GM23338 (cell line): ENCODE measurements around the gene RAMP1. TPM values are rescaled to one million over a fixed set of nuclear protein-coding genes. Genes with fewer than 3 reads are reported as not detected.

ENCODE experiments used
- ATAC-seq: fragments of 200-7000 bp; cut with Tn5 transposase; 3 replicates; pipeline ENCODE4 v1.9.1; 2020
- DNase-seq: peaks from one replicate; pipeline ENCODE4 v3.0.0-alpha.2; 2015; ENCODE audit warnings: low spot score
- H2AFZ ChIP-seq: fragments of 200-600 bp; sonication (generic); 2 replicates; pipeline ENCODE4 v1.8.0; 2016; ENCODE audit warnings: antibody characterized with exemption, mild to moderate bottlenecking, moderate library complexity
- H3F3A ChIP-seq: fragments of 200-600 bp; sonication (generic); replicated peaks from 2 replicates; pipeline ENCODE4 v1.8.0; 2017; ENCODE audit warnings: antibody characterized with exemption, mixed run types, low read depth
- H3K27ac ChIP-seq: fragments of 200-600 bp; sonication (generic); 2 replicates; pipeline ENCODE4 v1.6.1; 2016; ENCODE audit warnings: low read depth
- H3K27me3 ChIP-seq: fragments of 200-600 bp; sonication (generic); 2 replicates; pipeline ENCODE4 v1.8.0; 2016; ENCODE audit warnings: mild to moderate bottlenecking, mixed run types, moderate library complexity; ENCODE audit not compliant: insufficient read depth
- H3K36me3 ChIP-seq: fragments of 200-600 bp; sonication (generic); 2 replicates; pipeline ENCODE4 v1.8.0; 2016; ENCODE audit warnings: mild to moderate bottlenecking; ENCODE audit not compliant: insufficient read depth
- H3K4me1 ChIP-seq: fragments of 200-600 bp; sonication (generic); 2 replicates; pipeline ENCODE4 v1.8.0; 2016; ENCODE audit warnings: mild to moderate bottlenecking, moderate library complexity; ENCODE audit not compliant: insufficient read depth
- H3K4me2 ChIP-seq: fragments of 200-600 bp; sonication (generic); 2 replicates; pipeline ENCODE4 v1.7.1; 2017; ENCODE audit warnings: mixed run types
- H3K4me3 ChIP-seq: fragments of 200-600 bp; sonication (generic); 2 replicates; pipeline ENCODE4 v1.6.1; 2016; ENCODE audit warnings: mixed run types
- H3K79me2 ChIP-seq: fragments of 200-600 bp; sonication (generic); replicated peaks from 2 replicates; pipeline ENCODE4 v1.8.0; 2017; ENCODE audit warnings: mild to moderate bottlenecking; ENCODE audit not compliant: insufficient read depth
- H3K9me2 ChIP-seq: fragments of 200-600 bp; sonication (generic); 2 replicates; pipeline ENCODE4 v1.8.0; 2017; ENCODE audit not compliant: insufficient read depth
- H4K20me1 ChIP-seq: fragments of 200-600 bp; sonication (generic); replicated peaks from 2 replicates; pipeline ENCODE4 v1.8.0; 2017; ENCODE audit warnings: mild to moderate bottlenecking; ENCODE audit not compliant: insufficient read depth
- H3K27ac Mint-ChIP-seq: 2 replicates; pipeline ENCODE4 v1.8.0; 2020; ENCODE audit warnings: inconsistent platforms, mild to moderate bottlenecking, moderate library complexity, mixed read lengths
- H3K27me3 Mint-ChIP-seq: 3 replicates; pipeline ENCODE4 v1.8.0; 2022; ENCODE audit warnings: low read depth, mild to moderate bottlenecking, moderate library complexity, mixed read lengths, inconsistent platforms; ENCODE audit not compliant: insufficient read depth, poor library complexity
- H3K36me3 Mint-ChIP-seq: 3 replicates; pipeline ENCODE4 v1.8.0; 2021; ENCODE audit warnings: low read depth, mild to moderate bottlenecking, inconsistent platforms, moderate library complexity, mixed read lengths
- H3K4me1 Mint-ChIP-seq: 3 replicates; pipeline ENCODE4 v1.8.0; 2020; ENCODE audit warnings: mild to moderate bottlenecking, inconsistent platforms, mixed read lengths
- H3K4me3 Mint-ChIP-seq: 3 replicates; pipeline ENCODE4 v1.8.0; 2021; ENCODE audit warnings: moderate library complexity, mild to moderate bottlenecking, inconsistent platforms, mixed read lengths
- H3K9me3 Mint-ChIP-seq: 3 replicates; pipeline ENCODE4 v1.8.0; 2020; ENCODE audit warnings: moderate library complexity, mild to moderate bottlenecking, inconsistent platforms, mixed read lengths
- CREB1 ChIP-seq: fragments of 250-450 bp; sonication (Bioruptor Pico); IDR thresholded peaks from 2 replicates; pipeline ENCODE4 v1.5.0; 2020; ENCODE audit warnings: low read depth, mild to moderate bottlenecking, moderate library complexity
- EZH2phosphoT487 ChIP-seq: fragments of 200-600 bp; sonication (generic); IDR thresholded peaks from one replicate; pipeline ENCODE4 v1.8.1; 2018; ENCODE audit warnings: antibody characterized with exemption; ENCODE audit not compliant: unreplicated experiment
- JUNB ChIP-seq: IDR thresholded peaks from one replicate; pipeline ENCODE4 v1.6.1; 2016; ENCODE audit warnings: antibody characterized with exemption; ENCODE audit not compliant: unreplicated experiment
- NANOG ChIP-seq: IDR thresholded peaks from 2 replicates; pipeline ENCODE4 v1.6.1; 2016; ENCODE audit warnings: antibody characterized with exemption, borderline replicate concordance
- POLR2AphosphoS5 ChIP-seq: IDR thresholded peaks from 2 replicates; pipeline ENCODE4 v1.6.1; 2016; ENCODE audit warnings: antibody characterized with exemption, low read depth
- STAT1 ChIP-seq: IDR thresholded peaks from one replicate; pipeline ENCODE4 v1.6.1; 2016; ENCODE audit warnings: antibody characterized with exemption; ENCODE audit not compliant: unreplicated experiment
- ZNF114 ChIP-seq: fragments of 250-450 bp; sonication (Bioruptor Pico); IDR thresholded peaks from 2 replicates; pipeline ENCODE4 v1.5.0; 2020; ENCODE audit warnings: mild to moderate bottlenecking, moderate library complexity
- ZNF331 ChIP-seq: fragments of 250-450 bp; sonication (Bioruptor Pico); IDR thresholded peaks from 2 replicates; pipeline ENCODE4 v1.5.0; 2020; ENCODE audit warnings: low read depth, mild to moderate bottlenecking, moderate library complexity
- polyA plus RNA-seq: library from polyadenylated mRNA; unstranded; fragments of >200 nt; fragmentation: Nextera tagmentation; extraction: Ambion mirVana; gene quantifications from 2 replicates; pipeline ENCODE4 v1.2.1, GENCODE V29; 2016
- total RNA-seq: library from RNA; depleted of rRNA; stranded (reverse); fragments of >200 nt; shearing (Covaris generic); gene quantifications from 2 replicates; pipeline ENCODE4 v1.2.3, GENCODE V29; 2014
- TF ChIP-seq, protein P1 (sequence below), 2 experiments: fragments of 200-600 bp in 1 of 2; sonication (generic) in 1 of 2; conservative IDR thresholded peaks; 2 replicates each; pipeline versions ENCODE4 v1.5.1 to v1.6.1; 2016 to 2017; ENCODE audit warnings: antibody characterized with exemption in 2 of 2, low read depth in 2 of 2, mild to moderate bottlenecking in 2 of 2, moderate library complexity in 1 of 2
- TF ChIP-seq, protein P2 (sequence below): fragments of 250-450 bp; sonication (Bioruptor Pico); IDR thresholded peaks from 2 replicates; pipeline ENCODE4 v1.5.0; 2020; ENCODE audit warnings: mild to moderate bottlenecking, moderate library complexity
- TF ChIP-seq, protein P3 (sequence below): IDR thresholded peaks from one replicate; pipeline ENCODE4 v1.6.1; 2018; ENCODE audit warnings: antibody characterized with exemption; ENCODE audit not compliant: unreplicated experiment

Gene RAMP1
- total and polyA plus RNA-seq, 2 experiments from 2014 or later: 1.7 to 3.3 TPM

DNA sequence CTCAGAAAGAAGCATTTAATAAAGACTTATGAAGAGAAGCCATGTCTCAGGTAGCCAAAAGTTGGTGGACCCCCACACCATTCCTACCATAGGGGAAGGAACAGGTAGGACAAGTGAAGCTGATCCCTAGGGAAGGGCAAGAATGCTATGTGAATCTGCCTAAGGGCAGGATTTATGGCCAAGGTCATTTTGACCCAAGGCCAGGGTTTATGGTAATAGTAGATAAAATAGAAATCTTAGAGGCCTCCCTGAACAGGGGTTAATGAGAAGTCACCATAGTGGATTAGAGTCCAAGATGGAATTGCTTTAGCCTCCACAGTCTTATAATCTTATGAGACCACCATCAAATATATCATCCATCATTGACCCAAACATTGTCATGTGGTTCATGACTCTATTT lies 81.4 kb downstream of the RAMP1 start:
- ATAC-seq (no peak), DNase-seq (no peak)
- Mint-ChIP-seq H3K4me3 (no peak overlapping the region), H3K4me1 (peaks cover 6% of the 10 kb centered on the region; the same call in 2 of the 3 replicates), H3K36me3 (peaks cover 19% of the 10 kb centered on the region), H3K9me3 (peaks cover 32% of the 10 kb centered on the region), H3K27me3 (peaks cover 13% of the 10 kb centered on the region), H3K27ac (no peak overlapping the region)
- Histone ChIP-seq H3K79me2 (no peaks in the 10 kb centered on the region), H4K20me1 (no peaks in the 10 kb centered on the region), H3K4me3 (no peak overlapping the region), H3K27me3 (no peaks in the 10 kb centered on the region), H3K27ac (no peak overlapping the region), H3K4me2 (no peak overlapping the region), H3F3A (no peaks in the 10 kb centered on the region), H2AFZ (peak overlapping the region; percentile 20), H3K4me1 (no peaks in the 10 kb centered on the region), H3K9me2 (0 out of 2 replicates have a peak, but pooled peaks cover 7% of the 10 kb centered on the region), H3K36me3 (no peaks in the 10 kb centered on the region)
- no peak for TF ChIP-seq NANOG
- TF ChIP-seq, protein P1, sequence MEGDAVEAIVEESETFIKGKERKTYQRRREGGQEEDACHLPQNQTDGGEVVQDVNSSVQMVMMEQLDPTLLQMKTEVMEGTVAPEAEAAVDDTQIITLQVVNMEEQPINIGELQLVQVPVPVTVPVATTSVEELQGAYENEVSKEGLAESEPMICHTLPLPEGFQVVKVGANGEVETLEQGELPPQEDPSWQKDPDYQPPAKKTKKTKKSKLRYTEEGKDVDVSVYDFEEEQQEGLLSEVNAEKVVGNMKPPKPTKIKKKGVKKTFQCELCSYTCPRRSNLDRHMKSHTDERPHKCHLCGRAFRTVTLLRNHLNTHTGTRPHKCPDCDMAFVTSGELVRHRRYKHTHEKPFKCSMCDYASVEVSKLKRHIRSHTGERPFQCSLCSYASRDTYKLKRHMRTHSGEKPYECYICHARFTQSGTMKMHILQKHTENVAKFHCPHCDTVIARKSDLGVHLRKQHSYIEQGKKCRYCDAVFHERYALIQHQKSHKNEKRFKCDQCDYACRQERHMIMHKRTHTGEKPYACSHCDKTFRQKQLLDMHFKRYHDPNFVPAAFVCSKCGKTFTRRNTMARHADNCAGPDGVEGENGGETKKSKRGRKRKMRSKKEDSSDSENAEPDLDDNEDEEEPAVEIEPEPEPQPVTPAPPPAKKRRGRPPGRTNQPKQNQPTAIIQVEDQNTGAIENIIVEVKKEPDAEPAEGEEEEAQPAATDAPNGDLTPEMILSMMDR (conservative IDR thresholded peaks at IDR 0.05; ENCODE audit: low read depth in 2 of 2): no peak
- TF ChIP-seq, protein P2, sequence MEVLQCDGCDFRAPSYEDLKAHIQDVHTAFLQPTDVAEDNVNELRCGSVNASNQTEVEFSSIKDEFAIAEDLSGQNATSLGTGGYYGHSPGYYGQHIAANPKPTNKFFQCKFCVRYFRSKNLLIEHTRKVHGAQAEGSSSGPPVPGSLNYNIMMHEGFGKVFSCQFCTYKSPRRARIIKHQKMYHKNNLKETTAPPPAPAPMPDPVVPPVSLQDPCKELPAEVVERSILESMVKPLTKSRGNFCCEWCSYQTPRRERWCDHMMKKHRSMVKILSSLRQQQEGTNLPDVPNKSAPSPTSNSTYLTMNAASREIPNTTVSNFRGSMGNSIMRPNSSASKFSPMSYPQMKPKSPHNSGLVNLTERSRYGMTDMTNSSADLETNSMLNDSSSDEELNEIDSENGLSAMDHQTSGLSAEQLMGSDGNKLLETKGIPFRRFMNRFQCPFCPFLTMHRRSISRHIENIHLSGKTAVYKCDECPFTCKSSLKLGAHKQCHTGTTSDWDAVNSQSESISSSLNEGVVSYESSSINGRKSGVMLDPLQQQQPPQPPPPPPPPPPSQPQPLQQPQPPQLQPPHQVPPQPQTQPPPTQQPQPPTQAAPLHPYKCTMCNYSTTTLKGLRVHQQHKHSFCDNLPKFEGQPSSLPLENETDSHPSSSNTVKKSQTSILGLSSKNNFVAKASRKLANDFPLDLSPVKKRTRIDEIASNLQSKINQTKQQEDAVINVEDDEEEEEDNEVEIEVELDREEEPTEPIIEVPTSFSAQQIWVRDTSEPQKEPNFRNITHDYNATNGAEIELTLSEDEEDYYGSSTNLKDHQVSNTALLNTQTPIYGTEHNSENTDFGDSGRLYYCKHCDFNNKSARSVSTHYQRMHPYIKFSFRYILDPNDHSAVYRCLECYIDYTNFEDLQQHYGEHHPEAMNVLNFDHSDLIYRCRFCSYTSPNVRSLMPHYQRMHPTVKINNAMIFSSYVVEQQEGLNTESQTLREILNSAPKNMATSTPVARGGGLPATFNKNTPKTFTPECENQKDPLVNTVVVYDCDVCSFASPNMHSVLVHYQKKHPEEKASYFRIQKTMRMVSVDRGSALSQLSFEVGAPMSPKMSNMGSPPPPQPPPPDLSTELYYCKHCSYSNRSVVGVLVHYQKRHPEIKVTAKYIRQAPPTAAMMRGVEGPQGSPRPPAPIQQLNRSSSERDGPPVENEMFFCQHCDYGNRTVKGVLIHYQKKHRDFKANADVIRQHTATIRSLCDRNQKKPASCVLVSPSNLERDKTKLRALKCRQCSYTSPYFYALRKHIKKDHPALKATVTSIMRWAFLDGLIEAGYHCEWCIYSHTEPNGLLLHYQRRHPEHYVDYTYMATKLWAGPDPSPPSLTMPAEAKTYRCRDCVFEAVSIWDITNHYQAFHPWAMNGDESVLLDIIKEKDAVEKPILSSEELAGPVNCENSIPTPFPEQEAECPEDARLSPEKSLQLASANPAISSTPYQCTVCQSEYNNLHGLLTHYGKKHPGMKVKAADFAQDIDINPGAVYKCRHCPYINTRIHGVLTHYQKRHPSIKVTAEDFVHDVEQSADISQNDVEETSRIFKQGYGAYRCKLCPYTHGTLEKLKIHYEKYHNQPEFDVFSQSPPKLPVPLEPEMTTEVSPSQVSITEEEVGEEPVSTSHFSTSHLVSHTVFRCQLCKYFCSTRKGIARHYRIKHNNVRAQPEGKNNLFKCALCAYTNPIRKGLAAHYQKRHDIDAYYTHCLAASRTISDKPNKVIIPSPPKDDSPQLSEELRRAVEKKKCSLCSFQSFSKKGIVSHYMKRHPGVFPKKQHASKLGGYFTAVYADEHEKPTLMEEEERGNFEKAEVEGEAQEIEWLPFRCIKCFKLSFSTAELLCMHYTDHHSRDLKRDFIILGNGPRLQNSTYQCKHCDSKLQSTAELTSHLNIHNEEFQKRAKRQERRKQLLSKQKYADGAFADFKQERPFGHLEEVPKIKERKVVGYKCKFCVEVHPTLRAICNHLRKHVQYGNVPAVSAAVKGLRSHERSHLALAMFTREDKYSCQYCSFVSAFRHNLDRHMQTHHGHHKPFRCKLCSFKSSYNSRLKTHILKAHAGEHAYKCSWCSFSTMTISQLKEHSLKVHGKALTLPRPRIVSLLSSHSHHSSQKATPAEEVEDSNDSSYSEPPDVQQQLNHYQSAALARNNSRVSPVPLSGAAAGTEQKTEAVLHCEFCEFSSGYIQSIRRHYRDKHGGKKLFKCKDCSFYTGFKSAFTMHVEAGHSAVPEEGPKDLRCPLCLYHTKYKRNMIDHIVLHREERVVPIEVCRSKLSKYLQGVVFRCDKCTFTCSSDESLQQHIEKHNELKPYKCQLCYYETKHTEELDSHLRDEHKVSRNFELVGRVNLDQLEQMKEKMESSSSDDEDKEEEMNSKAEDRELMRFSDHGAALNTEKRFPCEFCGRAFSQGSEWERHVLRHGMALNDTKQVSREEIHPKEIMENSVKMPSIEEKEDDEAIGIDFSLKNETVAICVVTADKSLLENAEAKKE (CRISPR knock-in tag): no peak
- no peak for TF ChIP-seq ZNF331 (CRISPR knock-in tag)
- TF ChIP-seq, protein P3, sequence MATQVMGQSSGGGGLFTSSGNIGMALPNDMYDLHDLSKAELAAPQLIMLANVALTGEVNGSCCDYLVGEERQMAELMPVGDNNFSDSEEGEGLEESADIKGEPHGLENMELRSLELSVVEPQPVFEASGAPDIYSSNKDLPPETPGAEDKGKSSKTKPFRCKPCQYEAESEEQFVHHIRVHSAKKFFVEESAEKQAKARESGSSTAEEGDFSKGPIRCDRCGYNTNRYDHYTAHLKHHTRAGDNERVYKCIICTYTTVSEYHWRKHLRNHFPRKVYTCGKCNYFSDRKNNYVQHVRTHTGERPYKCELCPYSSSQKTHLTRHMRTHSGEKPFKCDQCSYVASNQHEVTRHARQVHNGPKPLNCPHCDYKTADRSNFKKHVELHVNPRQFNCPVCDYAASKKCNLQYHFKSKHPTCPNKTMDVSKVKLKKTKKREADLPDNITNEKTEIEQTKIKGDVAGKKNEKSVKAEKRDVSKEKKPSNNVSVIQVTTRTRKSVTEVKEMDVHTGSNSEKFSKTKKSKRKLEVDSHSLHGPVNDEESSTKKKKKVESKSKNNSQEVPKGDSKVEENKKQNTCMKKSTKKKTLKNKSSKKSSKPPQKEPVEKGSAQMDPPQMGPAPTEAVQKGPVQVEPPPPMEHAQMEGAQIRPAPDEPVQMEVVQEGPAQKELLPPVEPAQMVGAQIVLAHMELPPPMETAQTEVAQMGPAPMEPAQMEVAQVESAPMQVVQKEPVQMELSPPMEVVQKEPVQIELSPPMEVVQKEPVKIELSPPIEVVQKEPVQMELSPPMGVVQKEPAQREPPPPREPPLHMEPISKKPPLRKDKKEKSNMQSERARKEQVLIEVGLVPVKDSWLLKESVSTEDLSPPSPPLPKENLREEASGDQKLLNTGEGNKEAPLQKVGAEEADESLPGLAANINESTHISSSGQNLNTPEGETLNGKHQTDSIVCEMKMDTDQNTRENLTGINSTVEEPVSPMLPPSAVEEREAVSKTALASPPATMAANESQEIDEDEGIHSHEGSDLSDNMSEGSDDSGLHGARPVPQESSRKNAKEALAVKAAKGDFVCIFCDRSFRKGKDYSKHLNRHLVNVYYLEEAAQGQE: no peak
- no peak for TF ChIP-seq POLR2AphosphoS5
- no peak for TF ChIP-seq CREB1
- no peak for TF ChIP-seq EZH2phosphoT487
- no peak for TF ChIP-seq JUNB
- no peak for TF ChIP-seq ZNF114 (CRISPR knock-in tag)
- TF ChIP-seq STAT1: no peak
